Vagina (tissue), 2 donors: Measurements from ENCODE around the gene CCDC110.

ENCODE experiments used
- POLR2A ChIP-seq, 2 donors: fragments of 450-650 bp; IDR thresholded peaks; one replicate each; pipeline ENCODE4 v1.6.1; 2017; ENCODE audit warnings: antibody characterized with exemption in 2 of 2, mild to moderate bottlenecking in 2 of 2, moderate library complexity in 2 of 2
- POLR2AphosphoS5 ChIP-seq, 2 donors: sonication (generic); formaldehyde crosslinking; IDR thresholded peaks; one replicate each; pipeline ENCODE4 v1.9.0; 2017; ENCODE audit warnings: antibody characterized with exemption in 2 of 2, mild to moderate bottlenecking in 2 of 2, low read depth in 1 of 2; ENCODE audit not compliant: insufficient read depth in 1 of 2
- TF ChIP-seq, protein P1 (sequence below), 3 experiments: fragments of 450-650 bp in 2 of 3; fragments of 200-600 bp in 1 of 3; sonication (generic) in 1 of 3; IDR thresholded peaks; one replicate each; pipeline ENCODE4 v1.5.1; 2017 to 2019; ENCODE audit warnings: antibody characterized with exemption in 3 of 3, mild to moderate bottlenecking in 2 of 3, moderate library complexity in 2 of 3

DNA sequence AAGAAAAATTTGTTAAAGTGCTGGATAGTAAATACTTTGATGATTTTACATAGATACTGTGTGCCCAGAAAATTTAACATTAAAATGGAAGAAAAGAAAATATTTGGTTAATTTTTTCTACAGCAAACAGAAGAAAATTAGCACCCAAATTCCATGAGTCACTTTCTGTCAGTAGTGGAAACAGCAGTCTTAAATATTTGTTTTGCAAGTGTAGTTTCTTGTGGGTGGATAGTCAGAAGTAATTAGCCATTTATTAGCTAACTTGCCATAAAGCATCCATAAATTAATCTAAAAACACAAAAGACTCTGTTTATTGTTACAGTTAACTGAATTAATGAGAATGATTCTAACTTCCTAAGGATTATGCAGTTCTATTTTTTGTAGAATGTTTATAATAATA is 36.1 kb downstream of the CCDC110 start:
- TF ChIP-seq, protein P1, sequence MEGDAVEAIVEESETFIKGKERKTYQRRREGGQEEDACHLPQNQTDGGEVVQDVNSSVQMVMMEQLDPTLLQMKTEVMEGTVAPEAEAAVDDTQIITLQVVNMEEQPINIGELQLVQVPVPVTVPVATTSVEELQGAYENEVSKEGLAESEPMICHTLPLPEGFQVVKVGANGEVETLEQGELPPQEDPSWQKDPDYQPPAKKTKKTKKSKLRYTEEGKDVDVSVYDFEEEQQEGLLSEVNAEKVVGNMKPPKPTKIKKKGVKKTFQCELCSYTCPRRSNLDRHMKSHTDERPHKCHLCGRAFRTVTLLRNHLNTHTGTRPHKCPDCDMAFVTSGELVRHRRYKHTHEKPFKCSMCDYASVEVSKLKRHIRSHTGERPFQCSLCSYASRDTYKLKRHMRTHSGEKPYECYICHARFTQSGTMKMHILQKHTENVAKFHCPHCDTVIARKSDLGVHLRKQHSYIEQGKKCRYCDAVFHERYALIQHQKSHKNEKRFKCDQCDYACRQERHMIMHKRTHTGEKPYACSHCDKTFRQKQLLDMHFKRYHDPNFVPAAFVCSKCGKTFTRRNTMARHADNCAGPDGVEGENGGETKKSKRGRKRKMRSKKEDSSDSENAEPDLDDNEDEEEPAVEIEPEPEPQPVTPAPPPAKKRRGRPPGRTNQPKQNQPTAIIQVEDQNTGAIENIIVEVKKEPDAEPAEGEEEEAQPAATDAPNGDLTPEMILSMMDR (IDR thresholded peaks at IDR 0.05), result no peak
- no peak for TF ChIP-seq POLR2A (IDR thresholded peaks at IDR 0.05)
- no peak for TF ChIP-seq POLR2AphosphoS5 (IDR thresholded peaks at IDR 0.05; ENCODE audit: insufficient read depth in 1 of 2, low read depth in 1 of 2)
